GM06990 (cell line): Measurements from ENCODE around the gene MMP8.

Source experiments
- DNase-seq: peaks from one replicate; pipeline ENCODE4 v3.0.0-alpha.2; 2011; ENCODE audit not compliant: insufficient read length; ENCODE audit errors: extremely low read depth
- H3K27me3 ChIP-seq: replicated peaks from 2 replicates; pipeline ENCODE4 v1.6.0; 2011; ENCODE audit warnings: low read length; ENCODE audit not compliant: control insufficient read depth, insufficient read depth
- H3K36me3 ChIP-seq: 2 replicates; pipeline ENCODE4 v1.5.1; 2011; ENCODE audit warnings: low read length; ENCODE audit not compliant: control insufficient read depth, insufficient read depth
- H3K4me3 ChIP-seq: replicated peaks from 2 replicates; pipeline ENCODE4 v1.5.1; 2011; ENCODE audit warnings: low read depth, mild to moderate bottlenecking, control low read depth, low read length
- CTCF ChIP-seq: IDR thresholded peaks from 2 replicates; pipeline ENCODE4 v1.5.1; 2011; ENCODE audit warnings: low read length, control low read depth, mild to moderate bottlenecking, inconsistent platforms; ENCODE audit not compliant: insufficient read depth, poor library complexity, severe bottlenecking

MMP8 gene

GRCh38 chr11:102729849-102730815, 5.4 kb upstream of the MMP8 start:
- Histone ChIP-seq H3K4me3 (no peak overlapping the region), H3K36me3 (no peaks in the 10 kb centered on the region), H3K27me3 (no peaks in the 10 kb centered on the region; the same call in 1 of the 2 replicates)
- DNase-seq, result no peak
- no peak for TF ChIP-seq CTCF

- no peak for TF ChIP-seq CTCF
- no peak for DNase-seq
- no peak overlapping the region for H3K4me3 ChIP-seq
- H3K27me3 ChIP-seq, result no peaks in the 10 kb centered on the region; the same call in 1 of the 2 replicates
- H3K36me3 ChIP-seq, result no peaks in the 10 kb centered on the region
Observed at GRCh38 chr11:102727890-102728289, 3.1 kb upstream of the MMP8 start.

GRCh38 chr11:102722821-102723220, 1.9 kb downstream of the MMP8 start:
- DNase-seq, result no peak

GRCh38 chr11:102719620-102720277, 5.0 kb downstream of the MMP8 start:
- DNase-seq, result no peak
- Histone ChIP-seq H3K27me3 (no peaks in the 10 kb centered on the region), H3K36me3 (no peaks in the 10 kb centered on the region), H3K4me3 (no peak overlapping the region)
- no peak for TF ChIP-seq CTCF

More at GRCh38 chr11:102722821-102723220, 1.9 kb downstream of the MMP8 start:
- no peak for TF ChIP-seq CTCF
- no peaks in the 10 kb centered on the region for H3K27me3 ChIP-seq
- H3K4me3 ChIP-seq, result no peak overlapping the region
- no peaks in the 10 kb centered on the region for H3K36me3 ChIP-seq

- no peak for TF ChIP-seq CTCF
- no peak overlapping the region for H3K4me3 ChIP-seq
- H3K36me3 ChIP-seq, result no peaks in the 10 kb centered on the region
- DNase-seq, result no peak
- no peaks in the 10 kb centered on the region for H3K27me3 ChIP-seq
Observed at GRCh38 chr11:102717280-102717679, 7.5 kb downstream of the MMP8 start.
